Measurements from ENCODE around the gene USP48. TPM values are rescaled to one million over a fixed set of nuclear protein-coding genes. Genes with fewer than 3 reads are reported as not detected.

USP48 gene
- total and polyA plus RNA-seq, 10 of the 15 experiments (the other 5 are each of a cell fraction or from before 2014, with no cell fraction given): 21.2 to 115 (median 75.5) TPM

DNA sequence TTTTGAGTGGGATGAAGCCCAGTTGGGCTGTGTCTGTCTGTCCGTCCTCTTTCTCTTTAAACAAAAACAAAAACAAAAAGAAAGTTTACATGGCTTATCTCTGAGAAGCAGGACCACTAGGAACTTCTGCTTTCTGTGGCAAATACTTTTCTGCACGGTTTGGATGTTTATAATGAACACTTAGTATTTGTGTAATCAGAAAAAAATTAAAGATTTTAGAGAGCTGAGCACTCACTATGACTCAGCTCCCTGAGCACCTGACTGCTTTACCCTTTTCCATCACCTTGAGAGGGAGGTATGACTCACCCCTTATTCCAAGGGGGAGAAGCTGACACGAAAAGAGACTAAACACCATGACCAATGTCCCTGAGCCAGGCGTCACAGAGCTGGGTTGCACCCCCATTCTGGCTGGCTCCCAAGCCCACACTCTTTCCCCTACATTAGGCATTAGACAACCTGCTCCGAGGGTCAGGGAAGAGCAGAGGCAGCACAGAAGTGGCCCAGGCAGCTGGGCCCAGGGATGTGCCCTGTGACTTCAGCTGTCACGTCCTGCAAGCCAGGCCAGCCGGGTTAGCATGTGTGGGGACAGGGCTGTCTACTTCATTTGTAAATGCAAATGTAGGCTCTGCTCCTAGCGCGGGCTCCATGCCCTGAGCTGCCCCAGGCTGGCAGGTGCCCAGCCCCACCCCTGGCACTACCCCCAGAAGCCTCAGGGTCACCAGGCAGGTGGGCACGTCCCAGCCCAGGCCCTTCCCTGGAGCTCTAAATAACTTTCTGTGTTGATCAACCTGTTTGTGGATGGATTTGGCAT lies 144.2 kb downstream of the USP48 start:
- DNase-seq (ENCODE audit: low read depth, low spot score) (no peak), ATAC-seq (no peak), FAIRE-seq (no peak)
- Histone ChIP-seq H3K79me2 (ENCODE audit: control insufficient read depth, insufficient read depth, low read length) (no peaks in the 10 kb centered on the region), H3K27ac (ENCODE audit: control insufficient read depth, insufficient read depth) (no peak overlapping the region), H2AFZ (ENCODE audit: control insufficient read depth, low read depth, low read length) (no peak overlapping the region), H3K27me3 (replicated peaks in 1 of 2; ENCODE audit: control insufficient read depth in 2 of 2, insufficient read depth in 2 of 2, low read length in 1 of 2) (peaks cover 0 to 1% of the 10 kb centered on the region in 2 experiments; a peak in 1 of 4 replicates), H3K9me3 (replicated peaks; ENCODE audit: control insufficient read depth, insufficient read depth, low read length) (no peaks in the 10 kb centered on the region), H4K20me1 (ENCODE audit: control insufficient read depth, insufficient read depth) (no peaks in the 10 kb centered on the region), H3K36me3 (ENCODE audit: control insufficient read depth in 2 of 2, insufficient read depth in 2 of 2, low read length in 1 of 2) (no peaks in the 10 kb centered on the region), H3K9ac (ENCODE audit: control insufficient read depth, insufficient read depth, low read length) (no peak overlapping the region), H3K4me1 (ENCODE audit: control insufficient read depth, insufficient read depth, low read length) (no peaks in the 10 kb centered on the region), H3K4me2 (ENCODE audit: control insufficient read depth, insufficient read depth) (no peak overlapping the region), H3K4me3 (no peak overlapping the region)
- CTCF ChIA-PET: no interaction called here
- in situ Hi-C loops (cut with MboI): no loop called here
- no TSS peak for BruUV-seq (replicated peaks)
- RAD21 ChIA-PET (ENCODE audit: unreplicated experiment): interaction anchor here (0.6 kb wide), 1 partner anchor 1198 kb away, joined by 3 read pairs; no protein-coding TSS in a partner anchor
- 0% methylated on average over 10 of the region's 10 CpGs for WGBS (ENCODE audit: insufficient coverage, insufficient replicate concordance, low lambda C conversion rate, missing lambda C conversion rate)
- intact Hi-C loops (cut with micrococcal nuclease; ENCODE audit: unreplicated experiment): no loop called here
- TF ChIP-seq IKZF2 (IDR thresholded peaks at IDR 0.05): 0 out of 4 replicates have a peak, but pooled peaks of 1 of the 2 experiments have one; percentile 13
- no peak for TF ChIP-seq MYB (IDR thresholded peaks at IDR 0.05; ENCODE audit: borderline replicate concordance, low read depth, low read length)
- TF ChIP-seq, protein P1, sequence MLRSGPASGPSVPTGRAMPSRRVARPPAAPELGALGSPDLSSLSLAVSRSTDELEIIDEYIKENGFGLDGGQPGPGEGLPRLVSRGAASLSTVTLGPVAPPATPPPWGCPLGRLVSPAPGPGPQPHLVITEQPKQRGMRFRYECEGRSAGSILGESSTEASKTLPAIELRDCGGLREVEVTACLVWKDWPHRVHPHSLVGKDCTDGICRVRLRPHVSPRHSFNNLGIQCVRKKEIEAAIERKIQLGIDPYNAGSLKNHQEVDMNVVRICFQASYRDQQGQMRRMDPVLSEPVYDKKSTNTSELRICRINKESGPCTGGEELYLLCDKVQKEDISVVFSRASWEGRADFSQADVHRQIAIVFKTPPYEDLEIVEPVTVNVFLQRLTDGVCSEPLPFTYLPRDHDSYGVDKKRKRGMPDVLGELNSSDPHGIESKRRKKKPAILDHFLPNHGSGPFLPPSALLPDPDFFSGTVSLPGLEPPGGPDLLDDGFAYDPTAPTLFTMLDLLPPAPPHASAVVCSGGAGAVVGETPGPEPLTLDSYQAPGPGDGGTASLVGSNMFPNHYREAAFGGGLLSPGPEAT (IDR thresholded peaks at IDR 0.05; ENCODE audit: low read depth): no peak
- POLR2A ChIA-PET: no interaction called here
- SMC1A ChIA-PET (ENCODE audit: uncharacterized antibody, unreplicated experiment): no interaction called here

DNA sequence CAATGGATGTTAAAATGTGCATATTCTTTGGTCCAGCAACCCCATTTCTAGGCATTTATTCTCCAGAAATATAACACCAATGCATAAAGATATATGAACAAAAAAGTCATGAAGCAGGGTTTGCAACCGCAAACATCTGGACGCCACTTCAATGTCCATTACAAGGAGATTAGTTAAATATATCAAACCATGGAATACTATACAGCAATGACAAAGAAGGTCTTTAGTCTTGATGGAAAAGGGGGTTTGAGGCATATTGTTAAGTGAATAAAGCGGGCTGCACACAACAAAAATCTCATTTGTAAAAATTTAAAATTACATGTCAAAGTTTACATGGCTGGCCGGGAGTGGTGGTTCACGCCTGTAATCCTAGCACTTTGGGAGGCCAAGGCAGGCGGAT lies 145.4 kb downstream of the USP48 start:
- Histone ChIP-seq H3K4me1 (ENCODE audit: control insufficient read depth, insufficient read depth, low read length) (no peaks in the 10 kb centered on the region), H3K27me3 (replicated peaks in 1 of 2; ENCODE audit: control insufficient read depth in 2 of 2, insufficient read depth in 2 of 2, low read length in 1 of 2) (peaks cover 0 to 1% of the 10 kb centered on the region in 2 experiments; a peak in 1 of 4 replicates), H2AFZ (ENCODE audit: control insufficient read depth, low read depth, low read length) (no peak overlapping the region), H4K20me1 (ENCODE audit: control insufficient read depth, insufficient read depth) (no peaks in the 10 kb centered on the region), H3K27ac (ENCODE audit: control insufficient read depth, insufficient read depth) (no peak overlapping the region), H3K9ac (ENCODE audit: control insufficient read depth, insufficient read depth, low read length) (no peak overlapping the region), H3K36me3 (ENCODE audit: control insufficient read depth in 2 of 2, insufficient read depth in 2 of 2, low read length in 1 of 2) (no peaks in the 10 kb centered on the region), H3K79me2 (ENCODE audit: control insufficient read depth, insufficient read depth, low read length) (no peaks in the 10 kb centered on the region), H3K4me2 (ENCODE audit: control insufficient read depth, insufficient read depth) (no peak overlapping the region), H3K4me3 (no peak overlapping the region), H3K9me3 (replicated peaks; ENCODE audit: control insufficient read depth, insufficient read depth, low read length) (no peaks in the 10 kb centered on the region)
- WGBS (ENCODE audit: insufficient coverage, insufficient replicate concordance, low lambda C conversion rate, missing lambda C conversion rate): 64% methylated on average over 6 of the region's 6 CpGs
- intact Hi-C loops (cut with micrococcal nuclease; ENCODE audit: unreplicated experiment): no loop called here
- ATAC-seq (no peak), DNase-seq (ENCODE audit: low read depth, low spot score) (no peak), FAIRE-seq (no peak)
- ChIA-PET RAD21 (ENCODE audit: unreplicated experiment) (interaction anchor here (0.6 kb wide), 1 partner anchor 1196 kb away, joined by 3 read pairs; no protein-coding TSS in a partner anchor), CTCF (no interaction called here), POLR2A (no interaction called here), SMC1A (ENCODE audit: uncharacterized antibody, unreplicated experiment) (no interaction called here)
- no TSS peak for BruUV-seq (replicated peaks)
- in situ Hi-C loops (cut with MboI): no loop called here
- TF ChIP-seq SREBF2 (IDR thresholded peaks at IDR 0.05; ENCODE audit: low read length) (no peak), RB1 (IDR thresholded peaks at IDR 0.05; ENCODE audit: borderline replicate concordance) (no peak), STAT1 (conservative IDR thresholded peaks at IDR 0.05) (no peak), BRCA1 (IDR thresholded peaks at IDR 0.05; ENCODE audit: low read depth, low read length) (no peak), SIX5 (IDR thresholded peaks at IDR 0.05; ENCODE audit: low read depth, low read length, severe bottlenecking) (no peak), KAT2A (conservative IDR thresholded peaks at IDR 0.05; ENCODE audit: control insufficient read depth, low read depth, low read length) (no peak)
- TF ChIP-seq, protein P2, sequence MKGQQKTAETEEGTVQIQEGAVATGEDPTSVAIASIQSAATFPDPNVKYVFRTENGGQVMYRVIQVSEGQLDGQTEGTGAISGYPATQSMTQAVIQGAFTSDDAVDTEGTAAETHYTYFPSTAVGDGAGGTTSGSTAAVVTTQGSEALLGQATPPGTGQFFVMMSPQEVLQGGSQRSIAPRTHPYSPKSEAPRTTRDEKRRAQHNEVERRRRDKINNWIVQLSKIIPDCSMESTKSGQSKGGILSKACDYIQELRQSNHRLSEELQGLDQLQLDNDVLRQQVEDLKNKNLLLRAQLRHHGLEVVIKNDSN (IDR thresholded peaks at IDR 0.05; ENCODE audit: borderline replicate concordance, extremely low read length, insufficient read depth, low read depth, low read length): no peak

Data from GM12878 (cell line).